RWPE1 (cell line): ENCODE measurements around the gene TYMS.

Experiments used
- CTCF ChIA-PET: fragments of 350-600 bp; sonication (Branson Sonifier 250); formaldehyde crosslinking; extraction: SDS; loops from one replicate; lab custom pipeline; 2021; lab: Yijun Ruan, JAX
- POLR2A ChIA-PET: fragments of 400-600 bp; formaldehyde crosslinking; extraction: SDS; loops from one replicate; lab custom pipeline; 2020; ENCODE audit warnings: antibody characterized with exemption; ENCODE audit not compliant: low non-redundant PET; lab: Yijun Ruan, JAX
- DNase-seq: peaks from one replicate; pipeline ENCODE4 v3.0.0; 2012; ENCODE audit warnings: low spot score
- H3K27ac ChIP-seq: fragments of 450-650 bp; 2 replicates; pipeline ENCODE4 v1.5.1; 2017
- TF ChIP-seq, protein P1 (sequence below): fragments of 450-650 bp; conservative IDR thresholded peaks from 2 replicates; pipeline ENCODE4 v1.5.1; 2017; ENCODE audit warnings: low read depth, mild to moderate bottlenecking

The TYMS gene

DNA sequence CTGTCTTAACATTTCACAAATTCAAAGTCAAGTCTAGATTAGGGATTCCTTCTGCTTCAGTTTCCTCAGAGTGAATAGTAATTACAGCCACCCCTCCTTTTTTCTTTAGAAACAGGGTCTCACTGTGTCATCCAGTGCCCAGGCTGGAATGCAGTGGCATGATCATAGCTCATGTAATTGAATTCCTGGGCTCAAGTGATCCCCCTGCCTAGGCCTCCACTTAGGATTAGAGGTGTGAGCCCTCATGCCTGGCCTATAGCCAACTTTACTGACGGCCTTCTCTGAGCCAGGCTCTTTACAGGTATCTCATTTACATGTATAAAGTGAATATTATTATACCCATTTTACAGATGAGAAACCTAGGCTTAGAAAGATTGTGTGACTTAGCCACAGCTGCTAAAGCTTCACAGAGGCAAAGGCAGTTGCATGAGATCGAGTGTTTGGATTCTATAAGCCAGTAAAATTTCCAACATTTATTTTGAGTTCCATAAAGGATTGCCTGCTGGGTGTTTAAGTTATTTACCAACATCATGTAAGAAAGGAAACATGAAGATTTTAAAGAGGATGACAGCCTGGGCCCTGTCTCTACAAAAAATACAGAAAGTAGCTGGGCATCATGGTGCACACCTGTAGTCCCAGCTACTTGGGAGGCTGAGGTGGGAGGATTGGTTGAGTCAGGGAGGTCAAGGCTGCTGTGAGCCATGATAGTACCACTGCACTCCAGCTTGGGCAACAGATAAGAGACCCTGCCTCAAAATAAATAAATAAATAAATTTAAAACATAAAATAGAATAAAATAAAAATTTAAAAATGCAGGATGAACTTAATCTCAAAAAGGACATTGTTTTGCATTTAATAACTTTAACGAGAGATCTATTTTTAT lies 53.2 kb downstream of the TYMS start:
- no peak for DNase-seq
- ChIA-PET CTCF (interaction anchor here (0.6 to 0.7 kb wide), 3 partner anchors 57 to 1204 kb away, joined by 3 to 4 read pairs (median 4); no protein-coding TSS in a partner anchor), POLR2A (no interaction called here)
- TF ChIP-seq, protein P1, sequence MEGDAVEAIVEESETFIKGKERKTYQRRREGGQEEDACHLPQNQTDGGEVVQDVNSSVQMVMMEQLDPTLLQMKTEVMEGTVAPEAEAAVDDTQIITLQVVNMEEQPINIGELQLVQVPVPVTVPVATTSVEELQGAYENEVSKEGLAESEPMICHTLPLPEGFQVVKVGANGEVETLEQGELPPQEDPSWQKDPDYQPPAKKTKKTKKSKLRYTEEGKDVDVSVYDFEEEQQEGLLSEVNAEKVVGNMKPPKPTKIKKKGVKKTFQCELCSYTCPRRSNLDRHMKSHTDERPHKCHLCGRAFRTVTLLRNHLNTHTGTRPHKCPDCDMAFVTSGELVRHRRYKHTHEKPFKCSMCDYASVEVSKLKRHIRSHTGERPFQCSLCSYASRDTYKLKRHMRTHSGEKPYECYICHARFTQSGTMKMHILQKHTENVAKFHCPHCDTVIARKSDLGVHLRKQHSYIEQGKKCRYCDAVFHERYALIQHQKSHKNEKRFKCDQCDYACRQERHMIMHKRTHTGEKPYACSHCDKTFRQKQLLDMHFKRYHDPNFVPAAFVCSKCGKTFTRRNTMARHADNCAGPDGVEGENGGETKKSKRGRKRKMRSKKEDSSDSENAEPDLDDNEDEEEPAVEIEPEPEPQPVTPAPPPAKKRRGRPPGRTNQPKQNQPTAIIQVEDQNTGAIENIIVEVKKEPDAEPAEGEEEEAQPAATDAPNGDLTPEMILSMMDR: no peak
- H3K27ac ChIP-seq: peak overlapping the region; percentile 15; the same call in 1 of the 2 replicates

- DNase-seq: peak; percentile 14
- peak overlapping the region; percentile 82 for H3K27ac ChIP-seq
- CTCF ChIA-PET: interaction anchor here (0.7 kb wide), 1 partner anchor 1204 kb away, joined by 3 read pairs; no protein-coding TSS in a partner anchor
- TF ChIP-seq, protein P1: no peak
- POLR2A ChIA-PET: no interaction called here
Measured at GRCh38 chr18:711310-711656, 53.8 kb downstream of the TYMS start.

- TF ChIP-seq, protein P1: no peak
- ChIA-PET POLR2A (interaction anchor here (0.6 to 1.9 kb wide), 2 partner anchors 9 to 14 kb away, joined by 3 to 5 read pairs; no protein-coding TSS in a partner anchor), CTCF (interaction anchor here (0.6 to 1.7 kb wide), 16 partner anchors 9 to 1446 kb away, joined by 3 to 5 read pairs (median 3); no protein-coding TSS in a partner anchor)
- peak overlapping the region; percentile 82 for H3K27ac ChIP-seq
- DNase-seq: peak; percentile 67
Measured at GRCh38 chr18:711657-712400, 54.4 kb downstream of the TYMS start.

- CTCF ChIA-PET: interaction anchor here (0.5 to 1.7 kb wide), 22 partner anchors 10 to 1835 kb away, joined by 3 to 5 read pairs (median 3); no protein-coding TSS in a partner anchor
- TF ChIP-seq, protein P1: peak; percentile 89
- H3K27ac ChIP-seq: peak within 1 kb of the TSS; percentile 82
- POLR2A ChIA-PET: interaction anchor here (0.5 to 1.9 kb wide), 5 partner anchors 10 to 1612 kb away, joined by 3 to 5 read pairs (median 3); no protein-coding TSS in a partner anchor
- DNase-seq: peak; percentile 93
Measured at GRCh38 chr18:712401-713134, 55.1 kb downstream of the TYMS start, which contains the start of gene ENOSF1. TSS of gene ENOSF1 (minus strand) at chr18:712630. CDS start at chr18:712587, 43 bp downstream.

DNA sequence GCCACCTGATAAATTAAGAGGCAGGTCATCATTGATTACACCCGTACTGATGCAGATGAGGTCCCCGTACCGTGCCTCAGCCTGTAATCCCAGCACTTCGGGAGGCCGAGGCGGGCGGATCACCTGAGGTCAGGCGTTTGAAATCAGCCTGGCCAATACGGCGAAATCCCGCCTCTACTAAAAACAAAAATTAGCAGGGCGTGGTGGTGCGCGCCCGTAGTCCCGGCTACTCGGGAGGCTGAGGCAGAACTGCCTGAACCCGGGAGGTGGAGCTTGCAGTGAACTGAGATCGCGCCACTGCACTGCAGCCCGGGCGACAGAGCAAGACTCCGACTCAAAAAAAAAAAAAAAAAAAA lies 55.7 kb downstream of the TYMS start:
- ChIA-PET CTCF (interaction anchor here (0.5 to 1.7 kb wide), 16 partner anchors 10 to 1834 kb away, joined by 3 to 5 read pairs (median 3); no protein-coding TSS in a partner anchor), POLR2A (interaction anchor here (0.5 to 1.9 kb wide), 4 partner anchors 11 to 1612 kb away, joined by 3 to 5 read pairs (median 3); no protein-coding TSS in a partner anchor)
- no peak for DNase-seq
- TF ChIP-seq, protein P1: no peak
- H3K27ac ChIP-seq: peak overlapping the region; percentile 82
